H1 (cell line): ENCODE data around the gene HDAC7. TPM values are rescaled to one million over a fixed set of nuclear protein-coding genes. Genes with fewer than 3 reads are reported as not detected.

Source experiments
- CTCF ChIA-PET: fragments of 300-600 bp; sonication (Branson Sonifier 250); formaldehyde crosslinking; loops from one replicate; lab custom pipeline; 2021; ENCODE audit not compliant: partially characterized antibody; lab: Charles Lee
- POLR2A ChIA-PET: fragments of 300-600 bp; sonication (Branson Sonifier 250); formaldehyde crosslinking; loops from one replicate; lab custom pipeline; 2021; ENCODE audit warnings: inconsistent platforms; ENCODE audit not compliant: partially characterized antibody; lab: Charles Lee
- DNase-seq, 2 experiments: peaks; one replicate each; pipeline versions ENCODE4 v3.0.0 to v3.0.0-alpha.2; 2010 to 2022; ENCODE audit warnings: low spot score in 2 of 2, low read depth in 1 of 2, mixed read lengths in 1 of 2
- FAIRE-seq: peaks from 2 replicates; lab custom pipeline; 2011; peaks lifted over from hg19 to GRCh38; lab: Jason Lieb, UNC
- H2AFZ ChIP-seq: 2 replicates; pipeline ENCODE4 v1.8.1; 2012; ENCODE audit warnings: low read length, inconsistent platforms
- H2AK5ac ChIP-seq: 2 replicates; pipeline ENCODE4 v1.6.1; 2013; ENCODE audit warnings: low read depth, low read length
- H2BK120ac ChIP-seq: replicated peaks from 2 replicates; pipeline ENCODE3; 2013; ENCODE audit warnings: low read depth, low read length, inconsistent platforms
- H2BK12ac ChIP-seq: 2 replicates; pipeline ENCODE4 v1.6.1; 2013; ENCODE audit warnings: low read depth, low read length
- H2BK15ac ChIP-seq: 2 replicates; pipeline ENCODE4 v1.6.1; 2013; ENCODE audit warnings: low read length
- H2BK20ac ChIP-seq: 2 replicates; pipeline ENCODE4 v1.6.1; 2013; ENCODE audit warnings: low read length
- H2BK5ac ChIP-seq: 2 replicates; pipeline ENCODE4 v1.6.1; 2013; ENCODE audit warnings: low read depth, low read length
- H3K14ac ChIP-seq: 2 replicates; pipeline ENCODE4 v1.6.1; 2013; ENCODE audit warnings: inconsistent platforms; ENCODE audit not compliant: insufficient read length
- H3K18ac ChIP-seq: 2 replicates; pipeline ENCODE4 v1.6.1; 2013; ENCODE audit warnings: low read length; ENCODE audit errors: extremely low read depth
- H3K23ac ChIP-seq: 2 replicates; pipeline ENCODE4 v1.6.1; 2013; ENCODE audit warnings: inconsistent platforms; ENCODE audit not compliant: insufficient read length
- H3K23me2 ChIP-seq: 2 replicates; pipeline ENCODE4 v1.6.1; 2013; ENCODE audit warnings: low read depth, low read length
- H3K27ac ChIP-seq: 2 replicates; pipeline ENCODE4 v1.6.1; 2011; ENCODE audit warnings: low read depth, low read length, inconsistent platforms
- H3K27me3 ChIP-seq, 4 experiments: replicated peaks in 1 of 4; 1 replicate in 1 of 4; 2 replicates in 3 of 4; pipeline versions ENCODE4 v1.6.1 to v1.8.1; 2011 to 2013; ENCODE audit warnings: low read length in 3 of 4, mild to moderate bottlenecking in 3 of 4, inconsistent platforms in 2 of 4, mixed read lengths in 2 of 4, moderate library complexity in 1 of 4; ENCODE audit not compliant: control insufficient read depth in 3 of 4, insufficient read depth in 3 of 4; ENCODE audit errors: extremely low read depth in 1 of 4
- H3K36me3 ChIP-seq, 4 experiments: 2 replicates each; pipeline versions ENCODE4 v1.6.1 to v1.8.1; 2011 to 2013; ENCODE audit warnings: mild to moderate bottlenecking in 4 of 4, low read length in 3 of 4, moderate library complexity in 2 of 4, control low read depth in 1 of 4, inconsistent platforms in 1 of 4; ENCODE audit not compliant: insufficient read depth in 4 of 4, control insufficient read depth in 2 of 4
- H3K4ac ChIP-seq: replicated peaks from 2 replicates; pipeline ENCODE3; 2013; ENCODE audit warnings: low read length, low read depth, mixed read lengths, inconsistent platforms; ENCODE audit not compliant: insufficient read length
- H3K4me1 ChIP-seq, 4 experiments: replicated peaks in 1 of 4; 1 replicate in 1 of 4; 2 replicates in 3 of 4; pipeline versions ENCODE4 v1.6.1 to v1.8.1; 2011 to 2013; ENCODE audit warnings: low read length in 3 of 4, inconsistent platforms in 2 of 4, mixed read lengths in 1 of 4; ENCODE audit not compliant: insufficient read depth in 4 of 4, control insufficient read depth in 3 of 4
- H3K4me2 ChIP-seq, 2 experiments: 2 replicates each; pipeline versions ENCODE4 v1.6.1 to v1.8.1; 2011 to 2013; ENCODE audit warnings: low read depth in 2 of 2, low read length in 2 of 2, control low read depth in 1 of 2, inconsistent platforms in 1 of 2, mild to moderate bottlenecking in 1 of 2; ENCODE audit not compliant: insufficient read depth in 1 of 2
- H3K4me3 ChIP-seq, 4 experiments: fragments of 200-600, 300-600 bp in 1 of 4; sonication (generic), shearing (Covaris generic), sonication (Bioruptor Twin) in 1 of 4; 2 replicates each; pipeline versions ENCODE4 v1.5.1 to v1.8.1; 2011 to 2016; ENCODE audit warnings: low read length in 4 of 4, low read depth in 3 of 4, control low read depth in 2 of 4, inconsistent platforms in 2 of 4, mild to moderate bottlenecking in 2 of 4, mixed read lengths in 1 of 4, moderate library complexity in 1 of 4; ENCODE audit not compliant: insufficient read depth in 2 of 4; ENCODE audit errors: extremely low read depth in 1 of 4
- H3K56ac ChIP-seq: replicated peaks from 2 replicates; pipeline ENCODE3; 2013; ENCODE audit warnings: low read depth, mild to moderate bottlenecking, mixed read lengths, low read length, inconsistent platforms; ENCODE audit not compliant: insufficient read length
- H3K79me1 ChIP-seq: 2 replicates; pipeline ENCODE4 v1.6.1; 2013; ENCODE audit warnings: low read depth, low read length, control low read depth
- H3K79me2 ChIP-seq, 2 experiments: 2 replicates each; pipeline versions ENCODE4 v1.6.1 to v1.8.1; 2012 to 2013; ENCODE audit warnings: low read length in 2 of 2, mild to moderate bottlenecking in 2 of 2, inconsistent platforms in 1 of 2; ENCODE audit not compliant: insufficient read depth in 2 of 2, control insufficient read depth in 1 of 2
- H3K9ac ChIP-seq, 4 experiments: replicated peaks in 1 of 4; 1 replicate in 1 of 4; 2 replicates in 3 of 4; pipeline versions ENCODE4 v1.6.1 to v1.8.1; 2011 to 2013; ENCODE audit warnings: low read depth in 3 of 4, low read length in 3 of 4, control low read depth in 2 of 4, mild to moderate bottlenecking in 2 of 4, moderate library complexity in 2 of 4, inconsistent platforms in 1 of 4; ENCODE audit errors: extremely low read depth in 1 of 4
- H3K9me3 ChIP-seq, 2 experiments: 2 replicates each; pipeline versions ENCODE4 v1.6.1 to v1.8.1; 2012 to 2013; ENCODE audit warnings: mild to moderate bottlenecking in 2 of 2, moderate library complexity in 2 of 2, control low read depth in 1 of 2, inconsistent platforms in 1 of 2, low read depth in 1 of 2, low read length in 1 of 2, mixed read lengths in 1 of 2; ENCODE audit not compliant: insufficient read depth in 2 of 2
- H4K20me1 ChIP-seq, 2 experiments: replicated peaks in 1 of 2; 2 replicates each; pipeline versions ENCODE3 to v1.8.1; 2011 to 2013; ENCODE audit warnings: inconsistent platforms in 2 of 2, low read length in 2 of 2, mild to moderate bottlenecking in 1 of 2; ENCODE audit not compliant: insufficient read depth in 2 of 2, control insufficient read depth in 1 of 2
- H4K5ac ChIP-seq: 2 replicates; pipeline ENCODE4 v1.6.1; 2013; ENCODE audit warnings: low read length, low read depth, mixed read lengths, inconsistent platforms; ENCODE audit not compliant: insufficient read length
- H4K8ac ChIP-seq: 2 replicates; pipeline ENCODE4 v1.8.0; 2013; ENCODE audit warnings: mild to moderate bottlenecking, moderate library complexity, low read length, inconsistent platforms; ENCODE audit not compliant: insufficient read depth; ENCODE audit errors: extremely low read depth
- H4K91ac ChIP-seq: replicated peaks from 2 replicates; pipeline ENCODE3; 2013; ENCODE audit warnings: low read length, mixed read lengths, inconsistent platforms; ENCODE audit not compliant: insufficient read length
- ATF2 ChIP-seq: IDR thresholded peaks from 2 replicates; pipeline ENCODE4 v1.6.1; 2012; ENCODE audit warnings: low read length, inconsistent platforms
- E2F6 ChIP-seq: IDR thresholded peaks from 2 replicates; pipeline ENCODE4 v1.6.1; 2012; ENCODE audit warnings: inconsistent platforms
- HDAC6 ChIP-seq: IDR thresholded peaks from one replicate; pipeline ENCODE4 v1.7.1; 2012; ENCODE audit warnings: low read depth, mild to moderate bottlenecking, inconsistent platforms, low read length, moderate library complexity
- JUND ChIP-seq: IDR thresholded peaks from 2 replicates; pipeline ENCODE4 v1.6.1; 2011; ENCODE audit warnings: mild to moderate bottlenecking, improper control_type of control experiment, low read length
- KDM5A ChIP-seq: fragments of 200-600 bp; IDR thresholded peaks from 2 replicates; pipeline ENCODE4 v1.7.1; 2012; ENCODE audit warnings: mild to moderate bottlenecking, low read length, inconsistent platforms, mixed read lengths
- NRF1 ChIP-seq: IDR thresholded peaks from 2 replicates; pipeline ENCODE4 v1.6.1; 2011; ENCODE audit warnings: mild to moderate bottlenecking, low read depth, low read length, improper control_type of control experiment
- RFX5 ChIP-seq: IDR thresholded peaks from 2 replicates; pipeline ENCODE4 v1.6.1; 2011; ENCODE audit warnings: low read depth, low read length, improper control_type of control experiment, borderline replicate concordance
- RNF2 ChIP-seq: fragments of 200-900, 300-1000 bp; sonication (generic); IDR thresholded peaks from 2 replicates; pipeline ENCODE4 v1.7.1; 2016; ENCODE audit warnings: borderline replicate concordance, low read depth, mild to moderate bottlenecking, antibody characterized with exemption, low read length; ENCODE audit not compliant: poor library complexity, severe bottlenecking; ENCODE audit errors: missing control alignments
- WGBS, 2 experiments: shearing (Covaris generic) in 1 of 2; methylation state at CpG; one replicate each; pipeline versions ENCODE4 v1.1.6 to v1.1.7; 2013 to 2015; ENCODE audit warnings: low lambda C conversion rate in 2 of 2, mixed read lengths in 2 of 2, inconsistent platforms in 1 of 2, low coverage in 1 of 2, missing lambda C conversion rate in 1 of 2; ENCODE audit not compliant: insufficient replicate concordance in 2 of 2, insufficient coverage in 1 of 2, insufficient read length in 1 of 2; ENCODE audit errors: extremely low coverage in 1 of 2, missing lambda C conversion rate in 1 of 2; 5-methylcytosine and 5-hydroxymethylcytosine counted together
- polyA plus RNA-seq, 7 experiments: library from polyadenylated mRNA; depleted of rRNA in 3 of 7; stranded (reverse) in 5 of 7; unstranded in 2 of 7; fragments of >200 nt in 5 of 7; fragments of 200-250 nt in 2 of 7; gene quantifications; 1 replicate in 5 of 7; 2 replicates in 1 of 7; 4 replicates in 1 of 7; pipeline versions ENCODE4 v1.2.1 to v1.2.3, GENCODE V29; 2011 to 2013; ENCODE audit warnings: missing spikeins in 2 of 7, mixed read lengths in 2 of 7
- total RNA-seq: library from RNA; stranded (reverse); fragmentation: NEBNext Ultra II Directional; extraction: Animal tissue kit (Norgen Biotek cat#: 25700); gene quantifications from 2 replicates; pipeline ENCODE4 v1.2.1, GENCODE V29; 2021

The HDAC7 gene
- total and polyA plus RNA-seq, 2 of the 8 experiments (the other 6 are each of a cell fraction or from before 2014, with no cell fraction given), result 25.5 to 84.9 TPM

GRCh38 chr12:47772738-47773061 lies 47.0 kb downstream of the HDAC7 start:
- H3K23me2 ChIP-seq, result peaks cover 2% of the 10 kb centered on the region; the same call in 1 of the 2 replicates
- H4K5ac ChIP-seq, result no peak overlapping the region
- H3K27me3 ChIP-seq, result peaks cover 0 to 17% (median 8%) of the 10 kb centered on the region in 4 experiments; a peak in 4 of 7 replicates
- H4K91ac ChIP-seq, result no peak overlapping the region
- no peak overlapping the region for H4K8ac ChIP-seq
- H2BK12ac ChIP-seq, result no peak overlapping the region
- FAIRE-seq (no peak), DNase-seq (no peak)
- H3K4me3 ChIP-seq, result peak overlapping the region; percentile 21 to 91 (median 40); a peak in 6 of 8 replicates
- H3K4me2 ChIP-seq, result peak overlapping the region; percentile 61
- H4K20me1 ChIP-seq, result peaks cover 0 to 3% of the 10 kb centered on the region in 2 experiments
- no peak overlapping the region for H3K4ac ChIP-seq
- no peaks in the 10 kb centered on the region for H3K79me2 ChIP-seq
- H3K79me1 ChIP-seq, result no peaks in the 10 kb centered on the region
- no peak overlapping the region for H3K18ac ChIP-seq
- no peak overlapping the region for H2BK120ac ChIP-seq
- no peak overlapping the region for H2AK5ac ChIP-seq
- H3K27ac ChIP-seq, result no peak overlapping the region
- H2BK20ac ChIP-seq, result no peak overlapping the region
- no peak overlapping the region for H2AFZ ChIP-seq
- H3K14ac ChIP-seq, result no peak overlapping the region
- H3K4me1 ChIP-seq, result peaks cover 7 to 14% (median 11%) of the 10 kb centered on the region in 4 experiments
- H3K56ac ChIP-seq, result no peak overlapping the region
- H2BK15ac ChIP-seq, result no peak overlapping the region
- H3K9me3 ChIP-seq, result no peaks in the 10 kb centered on the region
- 35% methylated on average over 12 of the region's 17 CpGs; no CpG with 5 or more reads in 1 of the 2 experiments for WGBS, 2 experiments
- no peaks in the 10 kb centered on the region for H3K36me3 ChIP-seq
- CTCF ChIA-PET, result interaction anchor here (0.8 to 58.8 kb wide), 9 partner anchors 9 to 98 kb away, joined by 3 to 2442 read pairs (median 5); partner anchors contain the start of genes ENDOU, RAPGEF3 and RPAP3
- H3K23ac ChIP-seq, result no peak overlapping the region
- no peak for TF ChIP-seq RNF2
- no peak for TF ChIP-seq ATF2
- no peak for TF ChIP-seq RFX5
- no peak for TF ChIP-seq NRF1
- no peak for TF ChIP-seq JUND
- TF ChIP-seq KDM5A, result no peak
- no peak for TF ChIP-seq E2F6
- no peak for TF ChIP-seq HDAC6
- TF ChIP-seq, all 59 proteins: peak for 0
- Histone ChIP-seq H3K9ac (no peak overlapping the region), H2BK5ac (no peak overlapping the region)
- POLR2A ChIA-PET, result interaction anchor here (0.9 to 10.5 kb wide), 10 partner anchors 9 to 57 kb away, joined by 3 to 79 read pairs (median 7); partner anchors contain the start of gene RAPGEF3
